GM21825 (cell line): ENCODE measurements around the gene IL20RA.
"Not testable (repeated sequence)": the region's sequence is repeated elsewhere in the genome, so short reads cannot be mapped to it uniquely, and the experiment has no call there.

Experiments used
- ATAC-seq: cut with Tn5 transposase; IDR thresholded peaks from one replicate; pipeline ENCODE4 v1.9.1; 2021; ENCODE audit warnings: mild to moderate bottlenecking, moderate library complexity; ENCODE audit not compliant: unreplicated experiment

Gene IL20RA

DNA sequence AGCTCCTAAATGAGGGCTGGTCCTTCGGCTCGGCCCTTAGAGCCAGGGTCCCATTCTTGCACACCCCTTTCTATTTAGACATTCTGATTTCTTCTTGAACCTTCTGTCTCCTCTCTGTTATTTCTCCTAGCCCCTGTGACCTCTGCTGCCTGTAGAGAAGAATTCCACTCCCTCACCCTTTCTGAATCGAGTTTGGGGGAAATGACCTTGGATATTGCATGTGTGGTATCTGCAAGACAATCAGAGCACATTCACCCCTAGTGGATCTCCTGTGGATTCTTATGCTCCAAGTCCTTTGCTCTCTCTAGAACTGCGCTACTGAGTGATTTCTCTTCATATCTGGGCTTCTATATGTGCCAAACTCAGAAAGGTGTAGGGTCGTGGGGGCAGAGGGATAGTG is 67.7 kb downstream of the IL20RA start:
- ATAC-seq = no peak

GRCh38 chr6:136975089-136975715 is 69.6 kb downstream of the IL20RA start:
- ATAC-seq = no peak

- ATAC-seq = not testable (repeated sequence)
Measured at GRCh38 chr6:136973781-136974180, 71.0 kb downstream of the IL20RA start.

DNA sequence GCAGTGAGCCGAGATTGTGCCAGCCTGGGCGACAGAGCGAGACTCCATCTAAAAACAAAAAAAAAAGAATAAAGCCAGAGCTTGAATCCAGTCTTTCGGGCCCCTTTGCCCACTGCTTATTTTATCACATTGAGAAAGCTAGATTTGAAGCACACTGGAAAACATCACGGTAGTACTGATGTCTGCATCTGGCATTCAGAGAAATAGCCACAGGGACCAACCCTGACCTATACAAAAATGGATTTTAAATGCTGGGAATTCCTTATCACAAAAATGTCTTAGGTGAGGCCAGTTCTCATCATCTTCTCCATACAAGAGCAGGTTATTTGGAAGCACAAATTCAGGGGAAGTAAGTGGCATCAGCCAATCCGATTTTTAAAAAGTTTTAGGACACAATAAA is 73.2 kb downstream of the IL20RA start:
- ATAC-seq = no peak

DNA sequence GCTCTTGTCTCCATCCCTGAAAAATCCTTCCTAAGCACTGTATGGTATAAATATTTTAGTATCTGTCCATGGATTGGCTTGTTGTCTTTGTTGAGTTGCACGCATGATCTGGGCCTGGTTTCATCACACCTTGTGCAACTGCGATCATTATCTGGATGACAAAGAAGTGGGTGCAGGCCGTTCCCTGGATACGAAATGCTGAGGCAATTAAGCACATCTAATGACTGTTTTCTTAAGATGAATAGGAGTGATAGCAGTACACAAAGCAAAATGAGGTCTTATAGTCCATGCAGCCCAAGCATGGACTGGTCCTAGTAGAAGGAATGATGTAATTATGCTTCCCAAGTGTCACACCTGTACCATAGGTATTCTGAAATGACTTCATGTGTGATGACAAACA is 74.8 kb downstream of the IL20RA start:
- no peak for ATAC-seq

GRCh38 chr6:136969433-136969832 is 75.3 kb downstream of the IL20RA start:
- no peak for ATAC-seq

DNA sequence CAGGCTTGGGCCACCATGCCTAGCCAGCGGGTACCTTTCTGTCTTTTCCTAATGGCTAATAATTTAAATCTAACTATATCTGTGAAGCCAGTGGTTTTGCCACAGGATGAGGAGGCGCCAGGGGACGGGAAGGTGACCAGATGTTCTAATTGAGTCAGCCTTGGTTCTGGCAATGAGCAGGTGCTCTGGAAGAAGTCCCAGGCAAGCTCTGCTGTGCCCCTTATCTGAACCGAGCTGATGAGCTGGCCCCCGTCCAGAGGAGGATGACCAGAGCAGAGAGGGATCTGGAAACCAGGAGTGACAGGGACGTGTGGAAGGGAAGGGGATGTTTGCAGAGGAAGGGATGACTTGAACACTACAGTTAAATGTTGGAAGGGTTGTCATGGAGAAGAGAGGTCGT is 75.9 kb downstream of the IL20RA start:
- ATAC-seq = no peak

- ATAC-seq = peak; percentile 81
Measured at GRCh38 chr6:136967876-136968752, 76.7 kb downstream of the IL20RA start.

- ATAC-seq = no peak
Measured at GRCh38 chr6:136964398-136964797, 80.4 kb downstream of the IL20RA start.

- ATAC-seq = no peak
Measured at GRCh38 chr6:136963259-136963658, 81.5 kb downstream of the IL20RA start.

GRCh38 chr6:136962661-136963060 is 82.1 kb downstream of the IL20RA start:
- no peak for ATAC-seq

GRCh38 chr6:136961848-136962247 is 82.9 kb downstream of the IL20RA start:
- ATAC-seq = no peak

GRCh38 chr6:136960781-136961180 is 84.0 kb downstream of the IL20RA start:
- no peak for ATAC-seq

DNA sequence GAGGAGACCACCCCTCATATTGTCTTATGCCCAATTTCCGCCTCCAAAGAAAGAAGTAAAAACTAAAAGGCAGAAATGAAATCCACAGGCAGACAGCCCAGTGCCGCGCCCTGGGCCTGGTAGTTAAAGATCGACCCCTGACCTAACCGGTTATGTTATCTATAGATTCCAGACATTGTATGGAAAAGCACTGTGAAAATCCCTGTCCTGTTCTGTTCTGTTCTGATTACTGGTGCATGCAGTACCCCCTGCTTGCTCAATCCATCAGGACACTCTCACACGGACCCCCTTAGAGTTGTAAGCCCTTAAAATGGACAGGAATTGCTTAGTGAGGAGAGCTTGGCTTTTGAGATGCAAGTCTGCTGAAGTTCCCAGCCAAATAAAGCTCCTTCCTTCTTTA is 84.8 kb downstream of the IL20RA start:
- not testable (repeated sequence) for ATAC-seq

DNA sequence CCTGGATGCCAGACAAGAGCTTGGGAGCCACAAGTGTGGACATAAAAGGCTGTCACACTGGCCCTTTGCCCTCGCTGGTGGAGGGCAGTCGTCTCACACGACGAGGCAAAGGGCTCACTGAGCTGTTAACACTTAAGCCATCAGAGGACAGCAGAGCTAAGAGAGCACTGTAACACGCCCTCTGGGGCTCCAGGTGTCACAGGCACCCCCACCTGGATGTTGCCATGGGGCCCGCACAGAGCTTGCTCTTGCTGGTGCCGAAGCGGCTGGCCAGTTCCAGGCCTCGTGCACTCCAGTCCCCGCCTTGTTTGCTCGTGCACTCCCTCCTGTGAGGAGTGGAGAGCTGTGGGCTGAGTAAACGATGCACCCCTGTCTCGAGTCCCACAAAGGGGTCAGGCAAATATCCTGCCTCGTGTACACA is 85.3 kb downstream of the IL20RA start:
- ATAC-seq = no peak

DNA sequence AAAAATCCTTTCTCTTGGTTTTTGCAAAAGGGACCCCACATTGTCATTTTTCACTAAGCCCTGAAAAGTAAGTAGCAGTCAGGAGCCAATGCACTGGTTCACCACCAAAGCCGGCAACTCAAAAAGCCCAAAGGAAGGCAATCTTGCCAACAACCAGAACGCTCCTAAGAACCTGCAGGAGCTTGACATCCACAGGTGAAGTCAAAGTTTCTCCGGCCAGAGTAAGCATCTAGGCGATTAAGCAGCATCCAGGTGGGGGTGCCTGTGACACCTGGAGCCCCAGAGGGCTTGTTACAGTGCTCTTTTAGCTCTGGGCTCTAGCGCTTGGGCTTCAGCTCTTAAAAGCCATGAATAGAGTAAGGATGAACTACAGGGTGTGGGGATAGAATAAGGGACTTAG is 86.6 kb downstream of the IL20RA start:
- no peak for ATAC-seq

GRCh38 chr6:136956590-136957544 is 87.9 kb downstream of the IL20RA start:
- ATAC-seq = no peak

DNA sequence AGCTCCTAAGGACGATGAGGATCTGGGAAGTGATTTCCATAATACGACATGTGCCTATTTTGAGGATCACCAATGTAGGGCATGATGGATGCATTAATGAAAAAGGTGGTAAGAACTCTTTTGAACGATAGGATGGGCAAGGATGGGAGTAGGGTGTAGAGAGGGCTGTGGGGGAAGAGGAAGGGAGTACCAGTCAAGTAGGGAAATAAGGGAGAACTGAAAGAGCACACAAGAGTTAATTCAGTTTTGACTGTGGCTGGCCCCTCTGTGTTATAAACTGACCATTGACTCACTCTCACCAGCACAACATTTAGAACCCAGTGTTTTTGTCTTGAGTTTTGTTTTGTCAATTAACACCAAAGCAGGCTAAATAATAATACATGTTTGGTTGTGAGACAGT is 89.6 kb downstream of the IL20RA start:
- ATAC-seq = no peak

DNA sequence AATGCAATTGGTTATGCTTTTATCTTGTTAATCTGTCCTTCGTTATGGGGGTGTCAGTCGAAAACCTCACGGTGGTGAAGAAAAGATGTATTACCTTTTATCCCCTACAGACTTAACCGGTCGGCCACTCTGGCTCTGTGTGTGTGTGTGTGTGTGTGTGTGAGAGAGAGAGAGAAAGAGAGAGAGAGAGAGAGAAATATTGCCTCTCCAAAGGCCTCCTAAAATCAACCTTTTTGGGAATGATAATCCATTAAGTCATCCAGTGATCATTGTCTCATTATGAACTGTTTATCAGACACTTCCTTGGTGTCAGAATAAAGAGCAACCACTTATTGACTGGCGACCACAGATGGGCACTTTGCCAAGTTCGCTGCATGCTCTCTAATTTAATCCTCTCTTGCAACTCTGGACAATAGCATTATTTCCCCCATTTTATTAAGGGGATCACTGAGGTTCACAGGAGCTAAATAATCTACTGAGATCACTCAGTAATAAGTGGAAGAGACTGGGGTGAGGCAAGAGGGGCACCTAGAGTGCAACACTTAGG is 92.0 kb downstream of the IL20RA start:
- ATAC-seq = no peak

GRCh38 chr6:136950436-136951126 is 94.2 kb downstream of the IL20RA start:
- no peak for ATAC-seq
